GM21423 (cell line): ENCODE results near the gene RLIM.
A peak's percentile ranks its signal among the peaks of the same experiment; 100 is the strongest.
"Not testable (repeated sequence)": the region's sequence is repeated elsewhere in the genome, so short reads cannot be mapped to it uniquely, and the experiment has no call there.

ENCODE experiments used
- ATAC-seq: cut with Tn5 transposase; IDR thresholded peaks from one replicate; pipeline ENCODE4 v1.9.1; 2021; ENCODE audit warnings: mild to moderate bottlenecking, moderate library complexity; ENCODE audit not compliant: unreplicated experiment

The RLIM gene, protein sequence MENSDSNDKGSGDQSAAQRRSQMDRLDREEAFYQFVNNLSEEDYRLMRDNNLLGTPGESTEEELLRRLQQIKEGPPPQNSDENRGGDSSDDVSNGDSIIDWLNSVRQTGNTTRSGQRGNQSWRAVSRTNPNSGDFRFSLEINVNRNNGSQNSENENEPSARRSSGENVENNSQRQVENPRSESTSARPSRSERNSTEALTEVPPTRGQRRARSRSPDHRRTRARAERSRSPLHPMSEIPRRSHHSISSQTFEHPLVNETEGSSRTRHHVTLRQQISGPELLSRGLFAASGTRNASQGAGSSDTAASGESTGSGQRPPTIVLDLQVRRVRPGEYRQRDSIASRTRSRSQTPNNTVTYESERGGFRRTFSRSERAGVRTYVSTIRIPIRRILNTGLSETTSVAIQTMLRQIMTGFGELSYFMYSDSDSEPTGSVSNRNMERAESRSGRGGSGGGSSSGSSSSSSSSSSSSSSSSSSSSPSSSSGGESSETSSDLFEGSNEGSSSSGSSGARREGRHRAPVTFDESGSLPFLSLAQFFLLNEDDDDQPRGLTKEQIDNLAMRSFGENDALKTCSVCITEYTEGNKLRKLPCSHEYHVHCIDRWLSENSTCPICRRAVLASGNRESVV

DNA sequence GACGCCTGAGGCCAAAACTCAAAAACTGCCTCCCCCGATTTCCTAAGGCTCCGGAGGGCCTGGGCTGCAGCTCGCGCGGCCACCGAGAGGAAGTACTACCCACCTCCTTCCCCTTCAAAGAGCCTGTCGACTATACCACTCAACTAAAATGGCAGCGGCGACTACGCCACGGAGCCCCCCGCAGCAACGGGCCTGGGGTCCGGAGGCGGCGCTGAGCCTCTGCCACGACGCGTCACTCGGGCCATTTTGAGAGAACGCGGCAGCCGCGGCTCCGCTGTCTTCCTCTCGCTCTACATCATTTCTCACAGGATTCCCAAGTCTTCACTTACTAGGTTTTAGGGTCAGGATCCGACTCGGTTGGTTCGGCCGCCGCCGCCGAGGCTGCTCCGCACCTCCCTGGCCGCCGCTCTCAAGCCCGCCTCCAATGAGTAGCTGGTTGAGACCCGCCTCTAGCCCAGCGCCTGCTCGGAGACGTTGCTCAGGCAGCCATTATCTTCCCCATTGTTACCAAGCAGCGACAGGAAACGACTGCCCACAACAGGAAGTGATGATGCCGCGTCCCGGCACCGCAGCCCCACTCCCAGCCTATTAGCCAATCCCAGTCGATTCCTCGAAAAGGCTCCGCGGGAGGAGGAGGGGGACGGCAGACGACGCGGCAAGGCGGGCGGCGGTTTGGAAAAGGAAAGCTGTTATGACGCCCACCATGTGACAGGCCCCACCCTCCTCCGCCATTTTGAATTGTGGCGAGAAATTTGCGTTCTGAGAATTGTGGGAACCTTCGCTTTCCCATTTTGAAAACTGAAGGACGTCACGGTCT, at the start of gene RLIM:
Gene RLIM (minus strand): TSS at position 532 of the 817 bp plus-strand sequence. CDS start 18,647 bp downstream, outside the sequence.
- ATAC-seq: peak; percentile 97

DNA sequence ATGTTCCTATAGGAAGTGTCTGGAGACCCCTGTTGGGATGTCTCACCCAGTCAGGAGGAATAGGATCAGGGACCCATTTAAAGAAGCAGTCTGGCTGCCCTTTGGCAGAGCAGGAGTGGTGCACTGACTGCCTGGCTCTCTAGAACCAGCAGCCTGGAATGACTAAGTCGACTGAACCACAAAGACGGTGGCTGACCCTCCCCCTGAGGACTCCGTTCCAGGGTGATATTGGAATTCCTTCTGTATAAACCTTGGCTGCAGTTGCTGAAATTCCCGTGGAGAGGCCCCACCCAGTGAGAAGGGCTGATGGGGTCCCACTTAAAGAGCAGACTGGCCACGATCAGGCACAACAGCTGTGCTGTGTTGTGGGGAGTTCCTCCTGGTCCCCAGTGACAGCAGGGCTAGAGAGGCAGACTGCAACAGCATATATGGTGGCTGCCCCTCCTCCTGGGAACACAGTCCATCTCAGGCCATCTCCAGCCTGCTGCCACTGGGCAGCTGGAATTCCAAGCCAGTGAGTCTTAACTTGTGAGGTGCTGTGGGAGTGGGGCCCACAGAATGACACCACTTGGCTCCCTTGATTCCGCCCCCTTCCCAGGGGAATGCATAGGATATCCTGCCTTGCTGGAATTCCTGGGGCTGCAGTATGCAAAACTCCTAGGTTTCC, 41.8 kb upstream of the RLIM start:
- ATAC-seq: no peak

GRCh38 chrX:74654953-74655352, 40.5 kb upstream of the RLIM start:
- ATAC-seq: not testable (repeated sequence)

- no peak for ATAC-seq
Measured at GRCh38 chrX:74636749-74637314, 22.4 kb upstream of the RLIM start.

GRCh38 chrX:74613370-74614092, 893 bp downstream of the RLIM start:
- ATAC-seq: no peak

GRCh38 chrX:74606799-74607198, 7.6 kb downstream of the RLIM start:
- ATAC-seq: no peak

DNA sequence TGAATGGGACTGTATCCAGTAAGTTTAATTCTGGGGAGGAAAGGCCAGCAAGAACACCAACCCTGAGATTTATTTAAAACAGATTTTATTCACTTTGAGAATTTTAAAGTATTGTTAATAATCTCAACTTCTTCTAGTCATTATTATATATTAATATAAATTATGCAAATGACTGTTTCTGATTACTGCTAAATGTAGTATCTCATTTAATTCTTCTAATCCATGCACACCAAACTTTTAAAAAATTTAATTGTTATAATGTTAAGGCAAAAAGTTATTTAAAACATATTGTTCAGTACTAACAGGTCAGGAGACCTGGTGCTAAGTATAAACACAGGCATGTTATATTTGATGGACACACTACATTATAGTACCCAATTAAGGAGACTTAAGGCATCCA, 8.1 kb downstream of the RLIM start:
- no peak for ATAC-seq

DNA sequence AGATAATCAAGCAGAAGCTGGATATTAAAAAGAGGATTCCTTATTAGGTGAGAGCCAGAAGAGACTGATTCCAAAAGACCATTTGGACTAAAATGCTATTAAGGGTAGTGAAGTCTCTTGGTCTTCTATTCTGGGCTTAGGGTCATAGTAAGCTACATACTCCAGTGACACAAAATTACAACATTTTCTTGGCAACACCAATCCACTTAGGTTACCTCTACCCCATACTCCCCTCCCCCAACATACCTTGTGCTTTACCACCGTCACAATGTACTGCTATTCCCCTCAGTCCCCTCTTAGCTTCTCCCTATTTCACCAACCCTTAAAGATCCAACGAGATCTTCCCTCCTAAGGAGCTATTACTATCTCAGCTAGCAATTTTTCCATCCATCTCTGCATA, 11.4 kb downstream of the RLIM start:
- ATAC-seq: no peak

DNA sequence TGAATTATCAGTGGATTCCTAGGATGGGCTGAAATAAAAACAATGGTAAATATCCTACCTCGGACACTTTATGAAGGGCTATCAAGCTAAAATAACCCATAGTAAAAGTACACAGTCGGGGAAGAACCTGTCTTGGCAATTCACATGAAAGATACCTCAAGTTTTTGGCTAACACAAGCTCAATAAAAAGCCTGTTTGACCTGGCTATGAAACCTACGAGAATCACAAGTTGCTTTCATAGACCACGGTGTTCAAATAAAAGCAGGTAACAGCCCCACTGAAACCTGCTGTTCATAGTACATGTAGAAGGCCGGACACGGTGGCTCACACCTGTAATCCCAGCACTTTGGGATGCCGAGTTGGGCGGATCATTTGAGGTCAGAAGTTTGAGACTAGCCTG, 12.3 kb downstream of the RLIM start:
- no peak for ATAC-seq

- no peak for ATAC-seq
Measured at GRCh38 chrX:74593593-74593992, 20.8 kb downstream of the RLIM start.

- no peak for ATAC-seq
Measured at GRCh38 chrX:74585766-74586165, 28.7 kb downstream of the RLIM start.

DNA sequence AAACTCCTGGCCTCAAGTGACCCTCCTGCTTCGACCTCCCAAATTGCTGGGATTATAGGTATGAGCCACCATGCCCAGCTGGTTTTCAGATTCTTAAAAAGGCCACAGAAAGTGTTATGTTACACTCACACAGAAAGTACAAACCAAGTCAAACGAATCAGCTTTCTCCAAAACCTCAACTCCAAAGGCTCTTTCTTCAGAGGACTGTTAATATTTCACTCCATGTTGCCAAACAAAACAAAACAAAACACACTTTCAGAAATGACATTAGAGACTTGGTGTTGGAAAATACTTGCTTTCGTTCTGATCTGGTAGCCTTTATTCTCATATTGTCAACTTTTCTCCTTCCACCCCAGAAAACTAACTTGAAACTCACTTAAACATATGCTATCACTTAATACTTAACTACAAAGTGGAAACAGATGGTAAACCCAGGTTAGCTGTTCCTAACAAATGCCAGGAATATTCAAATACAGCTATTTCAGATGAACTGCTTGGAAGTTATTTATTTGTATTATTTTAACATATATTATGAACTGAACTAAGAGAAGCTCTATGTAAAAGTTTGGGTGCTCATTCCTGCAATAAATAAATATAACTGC, 34.7 kb downstream of the RLIM start:
- no peak for ATAC-seq

GRCh38 chrX:74578137-74578536, 36.3 kb downstream of the RLIM start:
- ATAC-seq: no peak

DNA sequence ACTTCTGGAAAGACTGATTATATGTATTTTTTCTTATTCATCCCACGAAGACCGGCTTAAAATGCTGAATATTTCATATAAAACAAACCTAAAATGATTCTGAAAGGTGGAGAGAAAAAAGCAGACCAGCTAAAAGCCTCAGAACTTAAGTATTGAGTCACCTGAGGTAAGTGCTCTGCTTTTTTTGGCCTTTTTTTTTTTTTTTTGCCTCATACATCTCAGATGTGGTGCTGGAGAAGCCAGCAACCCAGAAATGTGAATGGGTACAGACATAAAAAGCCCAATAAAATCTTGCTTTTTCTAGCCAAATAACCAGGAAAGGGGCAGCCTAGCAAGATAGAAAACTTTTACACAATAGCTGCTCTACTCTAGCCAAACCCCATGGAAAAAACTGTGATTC, 57.0 kb downstream of the RLIM start:
- no peak for ATAC-seq

DNA sequence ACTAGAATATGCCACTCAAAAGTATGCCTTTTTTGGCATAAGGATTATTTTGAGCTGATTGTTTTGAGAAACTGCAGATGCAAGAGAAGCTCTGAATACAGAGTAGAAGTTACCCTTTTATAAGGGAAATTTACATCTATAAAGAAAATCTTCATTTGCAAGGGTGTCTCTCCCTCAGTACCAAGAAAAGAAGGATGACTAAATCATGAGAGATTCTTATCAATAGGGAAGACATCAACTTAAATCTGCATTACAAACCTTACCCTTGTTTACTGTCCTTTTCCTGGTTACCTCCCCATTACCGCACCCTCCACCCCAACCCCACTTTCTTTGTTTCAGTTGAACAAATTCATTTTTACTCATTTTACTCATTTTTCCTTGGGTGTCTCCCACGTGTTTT, 62.5 kb downstream of the RLIM start:
- no peak for ATAC-seq

GRCh38 chrX:74550295-74550802, 64.1 kb downstream of the RLIM start:
- ATAC-seq: peak; percentile 79

- no peak for ATAC-seq
Measured at GRCh38 chrX:74546984-74547383, 67.4 kb downstream of the RLIM start.

DNA sequence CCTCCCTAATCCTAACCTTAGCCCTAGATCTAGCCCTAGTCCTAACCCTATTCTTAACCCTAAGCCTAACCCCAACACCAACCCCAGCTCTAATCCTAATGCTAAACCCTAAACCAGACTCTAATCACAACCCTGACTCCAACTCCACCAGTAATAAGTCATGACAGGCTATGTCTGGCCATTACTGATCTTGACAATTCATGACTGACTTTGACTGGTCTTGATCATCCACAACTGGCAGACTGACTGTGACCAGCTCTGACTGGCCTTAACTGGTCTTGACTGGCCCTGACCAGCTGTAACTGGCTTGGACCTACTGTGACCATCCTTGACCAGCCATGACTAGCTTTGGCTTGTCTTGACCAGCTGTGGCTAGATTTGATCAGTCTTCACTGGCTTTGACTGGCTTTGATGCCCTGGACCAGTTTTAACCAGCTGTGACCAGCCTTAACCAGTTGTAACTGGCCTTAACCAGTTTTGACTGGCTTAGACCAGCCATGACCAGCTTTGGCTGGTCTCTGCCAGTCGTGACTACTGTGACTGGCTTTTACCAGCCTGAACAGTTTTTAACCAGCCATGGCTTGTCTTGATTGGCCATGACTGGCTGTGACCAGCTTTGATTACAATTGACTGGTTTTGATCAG, 68.4 kb downstream of the RLIM start:
- ATAC-seq: no peak

- ATAC-seq: no peak
Measured at GRCh38 chrX:74540635-74541249, 73.7 kb downstream of the RLIM start.
